HG03442 (cell line): ENCODE measurements around the gene XAGE1A.
"Not testable (repeated sequence)": the region's sequence is repeated elsewhere in the genome, so short reads cannot be mapped to it uniquely, and the experiment has no call there.

ENCODE experiments used
- ATAC-seq: cut with Tn5 transposase; IDR thresholded peaks from one replicate; pipeline ENCODE4 v1.9.1; 2021; ENCODE audit warnings: mild to moderate bottlenecking, moderate library complexity; ENCODE audit not compliant: unreplicated experiment

The XAGE1A gene, protein sequence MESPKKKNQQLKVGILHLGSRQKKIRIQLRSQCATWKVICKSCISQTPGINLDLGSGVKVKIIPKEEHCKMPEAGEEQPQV

DNA sequence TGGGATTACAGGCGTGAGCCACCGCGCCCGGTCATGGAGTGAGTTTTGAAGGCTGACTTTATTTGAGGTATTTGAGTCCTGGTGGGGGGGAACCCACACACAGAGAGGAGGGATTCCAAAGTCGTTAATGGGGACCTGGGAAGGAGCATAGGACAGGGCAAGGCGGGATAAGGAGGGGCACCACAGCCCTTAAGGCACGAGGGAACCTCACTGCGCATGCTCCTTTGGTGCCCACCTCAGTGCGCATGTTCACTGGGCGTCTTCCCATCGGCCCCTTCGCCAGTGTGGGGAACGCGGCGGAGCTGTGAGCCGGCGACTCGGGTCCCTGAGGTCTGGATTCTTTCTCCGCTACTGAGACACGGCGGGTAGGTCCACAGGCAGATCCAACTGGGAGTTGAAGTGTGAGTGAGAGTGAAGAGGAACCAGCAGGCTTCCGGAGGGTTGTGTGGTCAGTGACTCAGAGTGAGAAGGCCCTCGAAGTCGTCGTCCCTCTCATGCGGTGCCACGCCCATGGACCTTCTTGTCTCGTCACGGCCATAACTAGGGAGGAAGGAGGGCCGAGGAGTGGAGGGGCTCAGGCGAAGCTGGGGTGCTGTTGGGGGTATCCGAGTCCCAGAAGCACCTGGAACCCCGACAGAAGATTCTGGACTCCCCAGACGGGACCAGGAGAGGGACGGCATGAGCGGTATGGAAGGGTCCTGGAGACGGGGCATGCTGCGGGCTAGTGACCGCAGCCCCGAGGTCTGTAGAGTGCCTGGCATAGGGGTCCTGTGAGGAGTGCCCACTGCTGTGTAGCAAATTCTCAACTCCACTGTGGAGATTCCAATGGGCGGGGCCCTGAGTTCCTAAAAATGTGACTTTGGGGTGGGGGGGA lies at the start of gene XAGE1A:
Gene XAGE1A (plus strand): TSS at position 264 of the 874 bp plus-strand sequence. CDS start 1,554 bp downstream, outside the sequence.
- ATAC-seq = not testable (repeated sequence)

DNA sequence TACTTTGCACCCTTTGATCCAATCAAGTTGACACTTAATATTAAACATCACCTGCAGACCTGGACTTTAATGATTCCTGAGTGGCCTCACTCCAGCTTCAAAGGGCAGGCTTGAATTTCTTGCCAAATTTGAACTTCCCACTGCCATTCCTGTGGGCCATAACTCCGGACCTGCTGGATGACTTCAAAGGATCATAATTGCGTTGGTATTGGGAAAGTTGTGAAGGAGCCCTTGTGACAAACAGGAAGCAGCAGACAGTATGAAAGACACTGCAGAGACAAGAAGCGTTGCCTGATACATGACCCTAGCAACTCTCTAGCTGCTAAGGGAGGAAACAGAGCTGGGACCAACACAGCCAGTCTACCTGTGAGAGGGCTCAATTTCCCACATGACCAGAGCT lies 43.6 kb upstream of the XAGE1A start:
- ATAC-seq = not testable (repeated sequence)

DNA sequence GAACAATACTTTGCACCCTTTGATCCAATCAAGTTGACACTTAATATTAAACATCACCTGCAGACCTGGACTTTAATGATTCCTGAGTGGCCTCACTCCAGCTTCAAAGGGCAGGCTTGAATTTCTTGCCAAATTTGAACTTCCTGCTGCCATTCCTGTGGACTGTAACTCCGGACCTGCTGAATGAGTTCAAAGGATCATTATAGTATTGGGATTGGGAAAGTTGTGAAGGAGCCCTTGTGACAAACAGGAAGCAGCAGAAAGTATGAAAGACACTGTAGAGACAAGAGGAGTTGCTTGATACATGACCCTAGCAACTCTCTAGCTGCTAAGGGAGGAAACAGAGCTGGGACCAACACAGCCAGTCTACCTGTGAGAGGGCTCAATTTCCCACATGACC lies 24.3 kb upstream of the XAGE1A start:
- not testable (repeated sequence) for ATAC-seq

DNA sequence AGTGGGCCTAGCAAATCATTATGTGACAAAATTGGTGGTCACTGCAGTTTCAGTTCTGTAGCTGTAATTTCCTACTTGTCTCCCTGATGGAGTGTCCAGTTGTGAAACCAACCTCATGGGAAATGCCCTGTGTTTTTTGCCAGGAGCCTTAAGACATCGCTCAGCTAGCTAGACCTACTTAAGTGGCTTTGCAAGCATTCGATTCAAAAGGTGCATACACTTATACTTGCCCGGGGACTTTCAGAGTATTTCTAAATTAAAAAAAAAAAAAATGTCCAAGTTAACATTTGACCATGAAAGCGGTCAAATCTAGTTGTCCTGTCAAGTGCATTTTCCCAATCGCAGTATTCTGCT lies 788 bp downstream of the XAGE1A start:
- not testable (repeated sequence) for ATAC-seq

DNA sequence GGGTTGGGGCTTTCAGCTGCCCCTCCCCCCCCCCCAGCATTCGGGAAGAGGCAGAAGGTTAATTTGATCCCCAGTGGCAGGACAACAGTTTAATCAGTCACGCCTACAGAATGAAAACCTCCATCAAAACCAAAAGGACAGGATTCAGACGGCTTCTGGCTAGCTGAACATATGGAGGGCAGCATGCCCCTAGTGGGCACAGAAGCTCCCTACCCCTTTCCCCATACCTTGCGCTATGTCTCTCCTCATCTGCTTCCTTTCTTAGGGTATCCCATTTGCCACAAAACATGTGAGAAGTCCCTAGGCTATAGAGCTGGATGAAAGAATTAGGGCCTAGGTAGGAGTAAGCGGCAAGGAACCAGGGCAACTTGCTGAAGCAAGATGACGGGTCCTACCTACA lies 5.8 kb downstream of the XAGE1A start:
- ATAC-seq = not testable (repeated sequence)

DNA sequence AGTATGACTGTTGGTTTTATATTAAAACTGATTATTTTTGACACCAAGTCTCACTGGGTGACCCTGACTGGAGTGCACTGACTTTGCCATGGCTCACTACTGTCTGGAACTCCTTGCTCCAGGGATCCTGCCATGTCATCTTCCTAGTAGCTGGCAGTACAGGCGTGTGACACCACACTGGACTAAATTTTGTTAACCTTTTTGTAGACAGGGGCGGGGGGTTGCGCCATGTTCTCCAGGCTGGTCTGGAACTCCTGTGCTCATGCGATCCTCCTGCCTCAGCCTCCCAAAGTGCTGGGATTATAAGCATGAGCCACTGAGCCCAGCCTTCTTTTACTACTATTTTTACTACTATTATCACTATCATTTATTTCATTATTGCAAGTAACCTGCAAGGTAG lies 8.9 kb downstream of the XAGE1A start:
- no peak for ATAC-seq

DNA sequence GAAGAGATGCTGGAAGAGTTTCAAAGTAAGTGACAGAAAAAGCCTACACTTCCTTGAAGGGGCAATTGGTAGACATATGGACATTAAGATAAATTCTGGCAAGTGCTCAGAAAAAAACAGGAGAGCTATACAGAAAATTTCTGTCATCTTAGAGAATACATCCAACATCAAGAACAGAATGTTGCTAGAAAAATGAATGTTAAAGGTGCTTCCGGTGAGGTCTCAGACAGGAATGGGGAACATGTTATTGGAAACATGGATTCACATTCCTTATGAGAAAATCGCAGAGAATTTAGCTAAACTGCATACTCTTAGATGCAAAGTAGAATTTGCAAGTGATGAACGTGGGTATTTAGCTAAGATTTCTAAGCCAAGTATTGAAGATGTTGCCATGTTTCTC lies 11.7 kb downstream of the XAGE1A start:
- no peak for ATAC-seq

DNA sequence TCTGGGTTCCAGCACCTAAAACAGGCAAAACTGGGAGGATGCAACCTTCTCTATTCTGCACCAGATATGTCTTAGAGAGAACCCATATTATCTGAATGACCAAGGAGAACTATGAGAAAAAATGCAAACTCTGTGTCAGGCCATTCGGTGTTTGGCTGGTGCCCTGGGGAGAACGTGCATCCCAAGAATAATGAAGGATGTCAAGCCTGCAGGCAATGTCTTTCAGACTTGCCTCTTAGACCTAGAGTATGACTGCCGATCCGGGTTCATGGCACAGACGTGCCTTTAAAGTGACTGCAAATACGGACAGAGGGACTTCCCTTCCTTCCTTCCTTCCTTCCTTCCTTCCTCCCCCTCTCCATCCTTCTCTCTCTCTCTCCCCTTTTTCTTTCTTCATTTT lies 14.3 kb downstream of the XAGE1A start:
- ATAC-seq = no peak

DNA sequence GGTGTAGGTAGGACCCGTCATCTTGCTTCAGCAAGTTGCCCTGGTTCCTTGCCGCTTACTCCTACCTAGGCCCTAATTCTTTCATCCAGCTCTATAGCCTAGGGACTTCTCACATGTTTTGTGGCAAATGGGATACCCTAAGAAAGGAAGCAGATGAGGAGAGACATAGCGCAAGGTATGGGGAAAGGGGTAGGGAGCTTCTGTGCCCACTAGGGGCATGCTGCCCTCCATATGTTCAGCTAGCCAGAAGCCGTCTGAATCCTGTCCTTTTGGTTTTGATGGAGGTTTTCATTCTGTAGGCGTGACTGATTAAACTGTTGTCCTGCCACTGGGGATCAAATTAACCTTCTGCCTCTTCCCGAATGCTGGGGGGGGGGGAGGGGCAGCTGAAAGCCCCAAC lies 15.5 kb downstream of the XAGE1A start:
- ATAC-seq = not testable (repeated sequence)

DNA sequence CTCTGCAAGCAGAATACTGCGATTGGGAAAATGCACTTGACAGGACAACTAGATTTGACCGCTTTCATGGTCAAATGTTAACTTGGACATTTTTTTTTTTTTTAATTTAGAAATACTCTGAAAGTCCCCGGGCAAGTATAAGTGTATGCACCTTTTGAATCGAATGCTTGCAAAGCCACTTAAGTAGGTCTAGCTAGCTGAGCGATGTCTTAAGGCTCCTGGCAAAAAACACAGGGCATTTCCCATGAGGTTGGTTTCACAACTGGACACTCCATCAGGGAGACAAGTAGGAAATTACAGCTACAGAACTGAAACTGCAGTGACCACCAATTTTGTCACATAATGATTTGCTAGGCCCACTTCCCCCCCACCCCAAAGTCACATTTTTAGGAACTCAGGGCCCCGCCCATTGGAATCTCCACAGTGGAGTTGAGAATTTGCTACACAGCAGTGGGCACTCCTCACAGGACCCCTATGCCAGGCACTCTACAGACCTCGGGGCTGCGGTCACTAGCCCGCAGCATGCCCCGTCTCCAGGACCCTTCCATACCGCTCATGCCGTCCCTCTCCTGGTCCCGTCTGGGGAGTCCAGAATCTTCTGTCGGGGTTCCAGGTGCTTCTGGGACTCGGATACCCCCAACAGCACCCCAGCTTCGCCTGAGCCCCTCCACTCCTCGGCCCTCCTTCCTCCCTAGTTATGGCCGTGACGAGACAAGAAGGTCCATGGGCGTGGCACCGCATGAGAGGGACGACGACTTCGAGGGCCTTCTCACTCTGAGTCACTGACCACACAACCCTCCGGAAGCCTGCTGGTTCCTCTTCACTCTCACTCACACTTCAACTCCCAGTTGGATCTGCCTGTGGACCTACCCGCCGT lies 20.7 kb downstream of the XAGE1A start:
- ATAC-seq = not testable (repeated sequence)

DNA sequence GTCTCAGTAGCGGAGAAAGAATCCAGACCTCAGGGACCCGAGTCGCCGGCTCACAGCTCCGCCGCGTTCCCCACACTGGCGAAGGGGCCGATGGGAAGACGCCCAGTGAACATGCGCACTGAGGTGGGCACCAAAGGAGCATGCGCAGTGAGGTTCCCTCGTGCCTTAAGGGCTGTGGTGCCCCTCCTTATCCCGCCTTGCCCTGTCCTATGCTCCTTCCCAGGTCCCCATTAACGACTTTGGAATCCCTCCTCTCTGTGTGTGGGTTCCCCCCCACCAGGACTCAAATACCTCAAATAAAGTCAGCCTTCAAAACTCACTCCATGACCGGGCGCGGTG lies 21.3 kb downstream of the XAGE1A start, which contains the start of gene XAGE1B:
Gene XAGE1B (minus strand): TSS at position 77 of the 339 bp plus-strand sequence. CDS start 1,536 bp downstream, outside the sequence.
- ATAC-seq = not testable (repeated sequence)

DNA sequence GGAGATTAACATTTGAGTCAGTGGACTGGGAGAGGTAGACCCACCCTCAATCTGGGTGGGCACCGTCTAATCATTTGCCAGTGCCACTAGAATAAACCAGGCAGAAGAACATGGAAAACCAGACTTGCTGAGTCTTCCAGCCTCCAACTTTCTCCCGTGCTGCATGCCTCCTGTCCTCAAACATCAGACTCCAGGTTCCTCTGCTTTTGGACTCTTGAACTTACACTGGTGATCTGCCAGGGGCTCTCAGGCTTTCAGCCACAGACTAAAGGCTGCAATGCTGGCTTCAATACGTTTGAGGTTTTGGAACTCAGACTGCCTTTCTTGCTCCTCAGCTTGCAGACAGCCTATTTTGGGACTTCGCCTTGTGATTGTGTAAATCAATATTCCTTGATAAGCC lies 45.4 kb downstream of the XAGE1A start:
- not testable (repeated sequence) for ATAC-seq

DNA sequence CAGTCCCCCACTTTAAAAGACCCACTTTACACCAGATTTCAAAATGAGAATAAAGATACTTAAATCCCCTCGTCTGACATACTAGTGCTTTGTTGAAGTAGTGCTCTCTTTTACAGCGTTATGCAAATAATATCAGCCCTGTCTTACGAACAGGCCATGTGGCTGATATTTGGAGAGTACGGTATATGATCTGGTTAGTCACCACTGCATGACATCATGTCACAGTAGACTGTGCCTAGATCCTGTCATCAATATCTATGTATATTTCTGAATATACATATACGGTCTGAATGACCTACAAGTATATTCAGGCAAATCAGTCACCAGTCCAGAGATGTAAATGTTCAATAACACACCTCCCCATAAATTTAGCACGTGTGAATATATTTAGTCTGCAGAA lies 46.7 kb downstream of the XAGE1A start:
- ATAC-seq = no peak

DNA sequence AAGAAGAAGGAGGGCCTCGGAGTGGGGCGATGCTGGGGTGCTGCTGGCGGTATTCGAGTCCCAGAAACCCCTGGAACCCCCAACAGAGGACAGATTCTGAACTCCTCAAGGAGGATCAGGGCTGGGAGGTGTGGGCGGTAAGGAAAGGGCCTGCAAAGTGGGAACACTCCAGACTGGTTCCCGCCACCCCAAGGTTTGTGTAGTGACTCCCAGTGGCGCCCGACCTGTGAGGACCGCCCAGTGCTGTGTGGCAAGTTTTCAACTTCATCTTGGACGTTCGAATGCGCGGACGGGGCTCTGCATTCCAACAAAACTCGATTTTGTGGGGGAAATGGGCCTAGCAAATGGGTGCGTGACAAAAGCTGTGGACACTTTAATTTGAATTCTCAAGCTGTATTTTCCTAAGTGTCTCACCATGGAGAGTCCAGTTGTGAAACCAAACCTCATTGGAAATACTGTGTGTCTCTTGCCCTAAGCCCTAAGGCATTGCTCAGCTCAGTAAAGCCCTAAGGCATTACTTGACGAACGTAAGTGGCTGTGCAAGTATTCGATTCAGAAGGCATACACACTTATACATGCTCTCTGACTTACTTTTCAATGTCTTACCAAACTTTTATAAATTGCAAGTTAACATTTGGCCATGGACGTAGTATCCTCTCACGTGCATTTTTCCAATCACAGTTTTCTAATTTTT lies 48.7 kb downstream of the XAGE1A start:
- no peak for ATAC-seq

DNA sequence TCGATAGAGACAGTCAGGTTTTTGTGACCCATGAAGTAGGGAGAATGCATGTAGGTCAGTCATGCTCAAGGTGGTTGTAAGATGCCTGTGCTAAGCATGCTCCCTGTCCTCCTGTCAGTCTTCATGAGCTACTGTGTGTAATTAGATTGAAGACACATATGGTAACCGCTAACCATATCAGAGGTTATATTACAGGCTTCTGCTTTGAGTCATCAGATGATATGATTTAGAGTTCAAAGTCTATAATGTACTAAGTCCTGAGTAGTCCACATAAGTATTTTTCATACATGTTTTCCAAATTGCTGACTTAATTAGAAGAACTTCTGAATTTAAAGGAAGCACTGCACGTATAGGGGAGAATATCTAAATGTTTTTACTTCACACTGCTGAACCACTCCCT lies 53.2 kb downstream of the XAGE1A start:
- ATAC-seq = not testable (repeated sequence)
